ENCODE results near the gene KCNJ18. TPM values are rescaled to one million over a fixed set of nuclear protein-coding genes. Genes with fewer than 3 reads are reported as not detected.
"Not testable (repeated sequence)": the region's sequence is repeated elsewhere in the genome, so short reads cannot be mapped to it uniquely, and the experiment has no call there.

Gene KCNJ18
- total RNA-seq, 2 donors from 2014 or later: not detected

DNA sequence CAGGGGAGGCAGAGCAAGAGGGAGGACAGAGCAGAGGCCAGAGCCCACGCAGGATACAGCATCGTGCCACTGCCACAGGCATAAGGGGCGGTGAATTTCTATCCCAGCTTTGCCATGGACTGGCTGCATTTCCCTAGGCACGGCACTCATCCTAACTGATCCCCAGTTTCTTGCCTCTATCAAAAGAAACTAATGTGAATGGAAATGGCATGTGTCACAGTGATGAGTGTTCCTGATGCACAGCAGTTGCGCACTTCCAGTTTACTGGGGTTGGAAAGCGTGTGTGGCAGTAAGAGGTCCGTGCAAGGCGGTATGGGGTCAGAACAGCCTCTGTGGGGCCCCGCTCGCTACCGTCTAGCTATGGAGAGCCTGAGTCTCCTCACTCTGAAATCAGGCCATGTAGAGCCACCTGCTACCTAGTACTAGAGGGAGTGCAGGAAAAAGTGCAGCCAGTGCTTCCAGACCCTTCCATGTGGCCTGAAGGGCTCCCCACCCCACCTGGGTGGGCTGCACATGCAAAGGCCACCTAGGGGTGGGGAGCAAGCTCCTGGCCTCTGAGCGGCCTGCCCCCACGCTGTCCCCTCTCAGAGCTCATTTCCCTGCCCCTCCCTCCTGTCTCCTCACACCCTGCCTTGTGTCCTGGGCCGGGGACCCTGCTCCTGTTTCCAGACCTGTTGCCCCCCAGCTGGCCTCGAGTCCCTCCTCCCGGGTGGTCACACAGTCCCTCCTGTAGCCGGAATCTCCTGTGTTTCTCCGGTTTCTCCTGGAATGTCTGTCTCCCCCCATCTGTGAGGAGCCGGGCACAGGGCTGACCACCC lies 5.0 kb upstream of the KCNJ18 start:
- DNase-seq (ENCODE audit: low spot score): no peak
- H3K4me1 ChIP-seq: no peaks in the 10 kb centered on the region
- no peak overlapping the region for H3K4me3 ChIP-seq
- no peak overlapping the region for H3K27ac ChIP-seq
- H3K27me3 ChIP-seq: no peaks in the 10 kb centered on the region
- H3K9me3 ChIP-seq: no peaks in the 10 kb centered on the region
- H3K36me3 ChIP-seq: no peaks in the 10 kb centered on the region
- TF ChIP-seq, protein P1, sequence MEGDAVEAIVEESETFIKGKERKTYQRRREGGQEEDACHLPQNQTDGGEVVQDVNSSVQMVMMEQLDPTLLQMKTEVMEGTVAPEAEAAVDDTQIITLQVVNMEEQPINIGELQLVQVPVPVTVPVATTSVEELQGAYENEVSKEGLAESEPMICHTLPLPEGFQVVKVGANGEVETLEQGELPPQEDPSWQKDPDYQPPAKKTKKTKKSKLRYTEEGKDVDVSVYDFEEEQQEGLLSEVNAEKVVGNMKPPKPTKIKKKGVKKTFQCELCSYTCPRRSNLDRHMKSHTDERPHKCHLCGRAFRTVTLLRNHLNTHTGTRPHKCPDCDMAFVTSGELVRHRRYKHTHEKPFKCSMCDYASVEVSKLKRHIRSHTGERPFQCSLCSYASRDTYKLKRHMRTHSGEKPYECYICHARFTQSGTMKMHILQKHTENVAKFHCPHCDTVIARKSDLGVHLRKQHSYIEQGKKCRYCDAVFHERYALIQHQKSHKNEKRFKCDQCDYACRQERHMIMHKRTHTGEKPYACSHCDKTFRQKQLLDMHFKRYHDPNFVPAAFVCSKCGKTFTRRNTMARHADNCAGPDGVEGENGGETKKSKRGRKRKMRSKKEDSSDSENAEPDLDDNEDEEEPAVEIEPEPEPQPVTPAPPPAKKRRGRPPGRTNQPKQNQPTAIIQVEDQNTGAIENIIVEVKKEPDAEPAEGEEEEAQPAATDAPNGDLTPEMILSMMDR (IDR thresholded peaks at IDR 0.05): no peak

- Histone ChIP-seq H3K4me1 (no peaks in the 10 kb centered on the region), H3K9me3 (no peaks in the 10 kb centered on the region), H3K27ac (no peak overlapping the region), H3K4me3 (no peak overlapping the region), H3K27me3 (no peaks in the 10 kb centered on the region), H3K36me3 (no peaks in the 10 kb centered on the region)
- TF ChIP-seq, protein P1 (IDR thresholded peaks at IDR 0.05): no peak
- no peak for DNase-seq (ENCODE audit: low spot score)
Observed at GRCh38 chr17:21688293-21688949, 3.9 kb upstream of the KCNJ18 start.

DNA sequence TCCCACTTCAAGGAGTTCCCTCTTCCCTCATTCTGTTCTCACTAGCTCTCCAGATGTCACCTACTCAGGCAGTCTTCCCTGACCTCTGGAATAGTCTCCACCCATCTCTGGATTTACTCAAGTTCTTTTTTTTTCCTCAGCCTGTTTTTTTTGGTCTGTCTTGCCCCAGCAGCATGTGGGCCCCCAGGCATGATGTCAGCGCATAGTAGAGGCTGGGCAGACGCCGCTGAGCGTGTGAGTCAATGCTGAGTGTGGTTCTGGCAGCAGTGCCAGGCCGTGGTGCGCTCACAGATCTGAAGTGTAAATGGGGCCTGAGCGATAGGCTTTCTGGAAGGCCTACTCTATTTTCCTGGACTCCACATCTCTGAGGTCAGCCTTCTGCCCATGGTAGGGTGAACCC lies 2.7 kb upstream of the KCNJ18 start:
- peak; percentile 83 for DNase-seq (ENCODE audit: low spot score)
- no peaks in the 10 kb centered on the region for H3K4me1 ChIP-seq
- no peaks in the 10 kb centered on the region for H3K36me3 ChIP-seq
- TF ChIP-seq, protein P1 (IDR thresholded peaks at IDR 0.05): no peak
- no peaks in the 10 kb centered on the region for H3K9me3 ChIP-seq
- H3K27ac ChIP-seq: no peak overlapping the region
- H3K27me3 ChIP-seq: no peaks in the 10 kb centered on the region
- no peak overlapping the region for H3K4me3 ChIP-seq

- DNase-seq (ENCODE audit: low spot score); H3K4me3 ChIP-seq; H3K4me1 ChIP-seq: not testable (repeated sequence)
Observed at GRCh38 chr17:21690811-21691210, 1.5 kb upstream of the KCNJ18 start.

DNA sequence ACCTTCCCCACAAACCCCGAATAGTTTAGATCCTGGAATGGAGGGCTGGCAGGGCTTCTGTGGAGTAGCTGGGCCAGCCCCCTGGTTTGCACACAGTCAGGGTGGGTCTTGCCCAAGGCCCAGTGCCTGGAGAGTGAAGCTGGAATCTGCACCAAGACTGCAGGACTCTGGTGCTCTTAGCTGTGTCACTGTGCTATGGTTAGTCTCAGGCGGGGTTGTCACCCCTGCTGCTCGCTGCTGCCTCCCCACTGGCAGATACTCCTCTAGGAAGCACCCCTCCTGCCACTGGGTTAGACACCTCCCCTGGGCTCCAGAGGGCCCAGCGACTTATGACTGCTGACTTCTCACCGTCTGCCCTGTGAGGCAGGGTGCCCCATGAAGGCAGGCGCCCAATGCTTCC lies 842 bp upstream of the KCNJ18 start:
- DNase-seq (ENCODE audit: low spot score): not testable (repeated sequence)

More at GRCh38 chr17:21690811-21691210, 1.5 kb upstream of the KCNJ18 start:
- not testable (repeated sequence) for H3K27ac ChIP-seq, H3K36me3 ChIP-seq, H3K27me3 ChIP-seq, H3K9me3 ChIP-seq

GRCh38 chr17:21692704-21693065 lies 362 bp downstream of the KCNJ18 start:
- not testable (repeated sequence) for H3K4me1 ChIP-seq; DNase-seq (ENCODE audit: low spot score)

More for the DNA sequence above, 842 bp upstream of the KCNJ18 start:
- H3K9me3 ChIP-seq, H3K4me1 ChIP-seq, H3K27me3 ChIP-seq, H3K27ac ChIP-seq, H3K4me3 ChIP-seq, H3K36me3 ChIP-seq: not testable (repeated sequence)

DNA sequence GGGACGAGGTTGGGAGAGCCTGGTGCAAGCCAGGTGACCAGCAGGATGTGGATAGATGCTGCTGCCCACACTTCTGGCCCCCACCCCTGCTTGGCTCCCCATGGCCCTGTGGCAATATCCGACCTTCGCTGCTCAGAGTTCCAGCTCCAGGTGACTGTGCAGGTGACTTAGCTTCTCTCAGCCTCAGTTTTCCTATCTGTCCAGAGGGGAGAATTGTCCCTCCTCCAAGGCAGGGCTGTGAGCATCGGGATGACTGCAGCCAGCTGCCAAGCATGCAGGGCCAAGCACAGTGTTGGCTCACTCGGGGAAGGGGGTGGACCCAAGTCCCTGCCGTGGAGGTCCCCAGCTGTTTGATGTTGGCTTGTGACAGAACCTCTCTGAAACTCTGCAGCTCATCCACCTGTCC lies 1.1 kb downstream of the KCNJ18 start:
- H3K36me3 ChIP-seq; H3K4me1 ChIP-seq; H3K27ac ChIP-seq; H3K9me3 ChIP-seq; H3K27me3 ChIP-seq; H3K4me3 ChIP-seq; DNase-seq (ENCODE audit: low spot score): not testable (repeated sequence)

More at GRCh38 chr17:21692704-21693065, 362 bp downstream of the KCNJ18 start:
- not testable (repeated sequence) for H3K36me3 ChIP-seq, H3K27me3 ChIP-seq, H3K4me3 ChIP-seq, H3K27ac ChIP-seq, H3K9me3 ChIP-seq

- H3K4me3 ChIP-seq; H3K4me1 ChIP-seq; H3K27me3 ChIP-seq; DNase-seq (ENCODE audit: low spot score); H3K27ac ChIP-seq; H3K36me3 ChIP-seq; H3K9me3 ChIP-seq: not testable (repeated sequence)
Observed at GRCh38 chr17:21693937-21694336, 1.6 kb downstream of the KCNJ18 start.

- not testable (repeated sequence) for DNase-seq (ENCODE audit: low spot score); H3K9me3 ChIP-seq; H3K27ac ChIP-seq; H3K36me3 ChIP-seq; H3K4me1 ChIP-seq; H3K4me3 ChIP-seq; H3K27me3 ChIP-seq
Observed at GRCh38 chr17:21696227-21696626, 3.9 kb downstream of the KCNJ18 start.

DNA sequence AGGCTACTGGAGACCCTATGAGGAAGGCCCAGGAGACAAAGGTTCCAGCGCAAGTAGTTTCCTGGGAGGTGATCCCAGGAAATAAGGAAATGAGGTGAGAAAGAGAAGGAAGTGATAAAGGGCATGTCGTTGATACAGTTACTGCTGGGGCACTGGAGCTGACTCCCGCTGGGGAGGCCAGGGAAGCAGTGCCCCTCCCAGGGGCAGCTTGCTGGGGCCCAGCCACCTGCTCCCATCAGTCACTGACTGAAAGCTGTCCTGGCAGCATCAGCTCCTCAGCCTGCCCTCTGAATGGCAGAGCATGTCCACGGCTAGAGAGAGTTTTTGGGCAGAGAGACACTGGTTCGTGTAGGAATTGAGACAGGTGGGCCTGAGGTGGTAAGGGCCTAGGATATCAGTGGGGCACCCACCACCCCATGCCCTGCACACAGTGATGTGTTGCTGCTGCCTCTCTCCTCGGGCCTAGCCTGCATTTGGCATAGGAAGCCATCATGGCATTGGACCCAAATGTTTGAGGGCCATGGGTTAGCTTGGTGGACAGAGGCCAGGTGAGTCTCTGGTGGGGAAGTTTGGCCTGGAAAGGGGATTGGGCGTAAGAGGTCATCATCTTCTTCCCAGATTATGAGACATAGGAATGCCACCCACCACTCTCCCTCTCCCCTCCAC lies 4.7 kb downstream of the KCNJ18 start:
- H3K27me3 ChIP-seq; H3K36me3 ChIP-seq; H3K9me3 ChIP-seq; H3K4me3 ChIP-seq; H3K4me1 ChIP-seq; H3K27ac ChIP-seq; DNase-seq (ENCODE audit: low spot score): not testable (repeated sequence)

- H3K27ac ChIP-seq; H3K36me3 ChIP-seq; H3K27me3 ChIP-seq; DNase-seq (ENCODE audit: low spot score); H3K4me3 ChIP-seq; H3K9me3 ChIP-seq; H3K4me1 ChIP-seq: not testable (repeated sequence)
Observed at GRCh38 chr17:21697508-21697860, 5.2 kb downstream of the KCNJ18 start.

Data from right atrium auricular region (tissue), 2 donors.